Fibroblast of lung (primary cell): ENCODE data around the gene BCAR1.

Source experiments
- EZH2 ChIP-seq: IDR thresholded peaks from 2 replicates; pipeline ENCODE4 v1.5.1; 2012; ENCODE audit warnings: low read length, control low read depth, mild to moderate bottlenecking; ENCODE audit errors: missing control alignments
- TF ChIP-seq, protein P1 (sequence below), 2 donors: IDR thresholded peaks in 1 of 2; conservative IDR thresholded peaks in 1 of 2; 1 replicate in 1 of 2; 2 replicates in 1 of 2; pipeline ENCODE4 v1.5.1; 2011 to 2012; ENCODE audit warnings: low read length in 2 of 2, control low read depth in 1 of 2, inconsistent platforms in 1 of 2, low read depth in 1 of 2, mild to moderate bottlenecking in 1 of 2

DNA sequence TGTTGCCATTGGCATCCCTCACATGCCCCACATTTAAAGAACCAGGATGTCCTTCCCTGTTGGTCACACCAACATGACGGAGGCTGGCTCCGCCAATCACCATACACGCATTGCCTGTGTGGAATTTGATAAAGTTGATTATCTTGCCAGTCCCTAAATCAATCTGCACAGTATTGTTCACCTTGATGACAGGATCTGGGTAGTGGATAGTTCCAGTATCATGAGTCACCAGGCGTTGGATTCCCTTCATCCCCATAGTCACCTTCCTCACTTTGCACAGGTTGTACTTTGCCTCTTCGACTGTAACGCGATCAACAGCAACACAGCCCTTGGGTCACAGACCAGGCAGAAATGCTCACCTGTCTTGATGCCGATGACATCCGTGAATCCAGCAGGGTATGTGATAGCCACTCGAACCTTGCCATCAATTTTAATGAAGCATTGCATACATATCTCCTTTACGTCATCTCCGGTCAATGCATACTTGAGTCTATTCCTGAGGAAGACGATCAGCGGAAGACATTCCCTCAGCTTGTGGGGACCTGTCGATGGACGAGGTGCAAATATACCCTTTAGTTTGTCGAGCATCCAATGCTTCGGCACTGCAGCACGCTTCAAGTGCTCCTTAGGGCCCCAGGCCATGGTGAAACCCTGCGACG lies 58.7 kb downstream of the BCAR1 start:
- TF ChIP-seq, protein P1, sequence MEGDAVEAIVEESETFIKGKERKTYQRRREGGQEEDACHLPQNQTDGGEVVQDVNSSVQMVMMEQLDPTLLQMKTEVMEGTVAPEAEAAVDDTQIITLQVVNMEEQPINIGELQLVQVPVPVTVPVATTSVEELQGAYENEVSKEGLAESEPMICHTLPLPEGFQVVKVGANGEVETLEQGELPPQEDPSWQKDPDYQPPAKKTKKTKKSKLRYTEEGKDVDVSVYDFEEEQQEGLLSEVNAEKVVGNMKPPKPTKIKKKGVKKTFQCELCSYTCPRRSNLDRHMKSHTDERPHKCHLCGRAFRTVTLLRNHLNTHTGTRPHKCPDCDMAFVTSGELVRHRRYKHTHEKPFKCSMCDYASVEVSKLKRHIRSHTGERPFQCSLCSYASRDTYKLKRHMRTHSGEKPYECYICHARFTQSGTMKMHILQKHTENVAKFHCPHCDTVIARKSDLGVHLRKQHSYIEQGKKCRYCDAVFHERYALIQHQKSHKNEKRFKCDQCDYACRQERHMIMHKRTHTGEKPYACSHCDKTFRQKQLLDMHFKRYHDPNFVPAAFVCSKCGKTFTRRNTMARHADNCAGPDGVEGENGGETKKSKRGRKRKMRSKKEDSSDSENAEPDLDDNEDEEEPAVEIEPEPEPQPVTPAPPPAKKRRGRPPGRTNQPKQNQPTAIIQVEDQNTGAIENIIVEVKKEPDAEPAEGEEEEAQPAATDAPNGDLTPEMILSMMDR (conservative IDR thresholded peaks at IDR 0.05 in 1 of 2, IDR thresholded peaks at IDR 0.05 in 1 of 2; ENCODE audit: low read depth in 1 of 2, low read length in 2 of 2) = no peak
- TF ChIP-seq EZH2 = no peak
